Breast epithelium (tissue), 4 donors: ENCODE results near the gene DNAH9. TPM values are rescaled to one million over a fixed set of nuclear protein-coding genes. Genes with fewer than 3 reads are reported as not detected.

ENCODE experiments used
- DNase-seq, 2 donors: peaks; one replicate each; pipeline ENCODE4 v3.0.0-alpha.2; 2019; ENCODE audit warnings: low spot score in 2 of 2
- H3K27ac ChIP-seq, 2 donors: fragments of 200-600 bp; sonication (generic) in 1 of 2; one replicate each; pipeline ENCODE4 v1.5.1; 2016 to 2019; ENCODE audit warnings: mild to moderate bottlenecking in 1 of 2
- H3K27me3 ChIP-seq, 2 donors: fragments of 200-600 bp; sonication (generic) in 1 of 2; one replicate each; pipeline versions ENCODE4 v1.5.1 to v1.6.0; 2017 to 2019; ENCODE audit warnings: control low read depth in 1 of 2, mild to moderate bottlenecking in 1 of 2
- H3K36me3 ChIP-seq: fragments of 200-600 bp; one replicate; pipeline ENCODE4 v1.5.1; 2019
- H3K4me1 ChIP-seq, 2 donors: fragments of 200-600 bp; sonication (generic); one replicate each; pipeline ENCODE4 v1.5.1; 2016 to 2019; ENCODE audit warnings: control low read depth in 1 of 2
- H3K4me3 ChIP-seq, 3 donors: fragments of 200-600 bp; sonication (generic); 1 replicate in 2 of 3; 2 replicates in 1 of 3; pipeline ENCODE4 v1.5.1; 2016 to 2019; ENCODE audit warnings: mild to moderate bottlenecking in 3 of 3, moderate library complexity in 2 of 3
- H3K9me3 ChIP-seq, 2 donors: fragments of 200-600 bp; sonication (generic) in 1 of 2; one replicate each; pipeline ENCODE4 v1.5.1; 2016 to 2019; ENCODE audit warnings: control low read depth in 1 of 2
- CTCF ChIP-seq, 3 donors: fragments of 450-650 bp; IDR thresholded peaks; one replicate each; pipeline ENCODE4 v1.5.1; 2016 to 2017; ENCODE audit warnings: antibody characterized with exemption in 3 of 3, mild to moderate bottlenecking in 3 of 3, moderate library complexity in 3 of 3
- POLR2A ChIP-seq: fragments of 450-650 bp; IDR thresholded peaks from one replicate; pipeline ENCODE4 v1.6.1; 2016; ENCODE audit warnings: antibody characterized with exemption, mild to moderate bottlenecking, moderate library complexity
- POLR2AphosphoS5 ChIP-seq, 3 donors: sonication (generic); formaldehyde crosslinking; IDR thresholded peaks; one replicate each; pipeline ENCODE4 v1.6.1; 2017; ENCODE audit warnings: antibody characterized with exemption in 3 of 3
- intact Hi-C: fragments of 100-400 bp; cut with DNase I; formaldehyde crosslinking; loops from one replicate; pipeline ENCODE4 v1.15.1; 2023; ENCODE audit warnings: low total_unique reads
- total RNA-seq, 3 donors: library from RNA; depleted of rRNA; stranded (reverse); fragments of >200 nt; gene quantifications; one replicate each; pipeline ENCODE4 v1.1.0, GENCODE V29; 2016

The DNAH9 gene
- total RNA-seq, 3 donors from 2014 or later = 0.66 to 3.5 (median 1.2) TPM

- Histone ChIP-seq H3K4me1 (no peaks in the 10 kb centered on the region), H3K4me3 (no peak overlapping the region), H3K36me3 (no peaks in the 10 kb centered on the region), H3K27me3 (no peaks in the 10 kb centered on the region), H3K9me3 (no peaks in the 10 kb centered on the region), H3K27ac (no peak overlapping the region)
- intact Hi-C loops = no loop called here
- TF ChIP-seq POLR2A = no peak
- no peak for TF ChIP-seq POLR2AphosphoS5 (IDR thresholded peaks at IDR 0.05)
- TF ChIP-seq CTCF (IDR thresholded peaks at IDR 0.05) = no peak
- DNase-seq = no peak
Observed at GRCh38 chr17:11807606-11808005, 209.3 kb downstream of the DNAH9 start.

- H3K27me3 ChIP-seq = no peaks in the 10 kb centered on the region
- TF ChIP-seq POLR2A = no peak
- TF ChIP-seq POLR2AphosphoS5 (IDR thresholded peaks at IDR 0.05) = no peak
- TF ChIP-seq CTCF (IDR thresholded peaks at IDR 0.05) = no peak
- no peak for DNase-seq
- no peak overlapping the region for H3K27ac ChIP-seq
- H3K4me3 ChIP-seq = no peak overlapping the region
- no peaks in the 10 kb centered on the region for H3K36me3 ChIP-seq
- H3K4me1 ChIP-seq = no peaks in the 10 kb centered on the region
- intact Hi-C loops = no loop called here
- H3K9me3 ChIP-seq = no peaks in the 10 kb centered on the region
Observed at GRCh38 chr17:11813278-11813677, 215.0 kb downstream of the DNAH9 start.

- DNase-seq = no peak
- Histone ChIP-seq H3K27ac (no peak overlapping the region), H3K4me3 (no peak overlapping the region), H3K36me3 (no peaks in the 10 kb centered on the region), H3K27me3 (no peaks in the 10 kb centered on the region), H3K9me3 (no peaks in the 10 kb centered on the region), H3K4me1 (no peaks in the 10 kb centered on the region)
- TF ChIP-seq POLR2A (no peak), POLR2AphosphoS5 (IDR thresholded peaks at IDR 0.05) (no peak), CTCF (IDR thresholded peaks at IDR 0.05) (no peak)
- intact Hi-C loops = no loop called here
Observed at GRCh38 chr17:11813871-11814270, 215.6 kb downstream of the DNAH9 start.

- H3K27me3 ChIP-seq = no peaks in the 10 kb centered on the region
- H3K4me3 ChIP-seq = no peak overlapping the region
- DNase-seq = no peak
- H3K36me3 ChIP-seq = no peaks in the 10 kb centered on the region
- intact Hi-C loops = no loop called here
- no peak overlapping the region for H3K27ac ChIP-seq
- no peaks in the 10 kb centered on the region for H3K9me3 ChIP-seq
- TF ChIP-seq CTCF (IDR thresholded peaks at IDR 0.05) = no peak
- no peak for TF ChIP-seq POLR2A
- TF ChIP-seq POLR2AphosphoS5 (IDR thresholded peaks at IDR 0.05) = no peak
- H3K4me1 ChIP-seq = no peaks in the 10 kb centered on the region
Observed at GRCh38 chr17:11814655-11815262, 216.5 kb downstream of the DNAH9 start.

GRCh38 chr17:11816409-11816808 is 218.1 kb downstream of the DNAH9 start:
- H3K4me1 ChIP-seq = no peaks in the 10 kb centered on the region
- H3K9me3 ChIP-seq = no peaks in the 10 kb centered on the region
- no peak overlapping the region for H3K27ac ChIP-seq
- no peaks in the 10 kb centered on the region for H3K27me3 ChIP-seq
- intact Hi-C loops = no loop called here
- no peaks in the 10 kb centered on the region for H3K36me3 ChIP-seq
- no peak for TF ChIP-seq POLR2AphosphoS5 (IDR thresholded peaks at IDR 0.05)
- TF ChIP-seq POLR2A = no peak
- TF ChIP-seq CTCF (IDR thresholded peaks at IDR 0.05) = no peak
- no peak overlapping the region for H3K4me3 ChIP-seq
- DNase-seq = no peak
